HG03045 (cell line): ENCODE data around the gene C19orf73.
"Not testable (repeated sequence)": the region's sequence is repeated elsewhere in the genome, so short reads cannot be mapped to it uniquely, and the experiment has no call there.

Source experiments
- ATAC-seq: cut with Tn5 transposase; IDR thresholded peaks from one replicate; pipeline ENCODE4 v1.9.1; 2021; ENCODE audit warnings: mild to moderate bottlenecking, moderate library complexity; ENCODE audit not compliant: unreplicated experiment

C19orf73 gene

DNA sequence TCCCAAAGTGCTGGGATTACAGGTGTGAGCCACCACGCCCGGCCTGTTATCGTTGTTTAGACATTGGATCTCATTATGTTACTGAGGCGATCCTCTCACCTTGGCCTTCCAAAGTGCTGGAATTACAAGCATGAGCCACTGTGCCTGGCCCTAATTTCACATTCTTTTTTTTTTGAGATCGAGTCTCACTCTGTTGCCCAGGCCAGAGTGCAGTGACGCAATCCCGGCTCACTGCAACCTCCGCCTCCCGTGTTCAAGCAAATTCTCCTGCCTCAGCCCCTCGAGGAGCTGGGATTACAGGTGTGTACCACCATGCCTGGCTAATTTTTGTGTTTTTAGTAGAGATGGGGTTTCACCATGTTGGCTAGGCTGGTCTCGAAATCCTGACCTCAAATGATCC is 4.3 kb upstream of the C19orf73 start:
- not testable (repeated sequence) for ATAC-seq

DNA sequence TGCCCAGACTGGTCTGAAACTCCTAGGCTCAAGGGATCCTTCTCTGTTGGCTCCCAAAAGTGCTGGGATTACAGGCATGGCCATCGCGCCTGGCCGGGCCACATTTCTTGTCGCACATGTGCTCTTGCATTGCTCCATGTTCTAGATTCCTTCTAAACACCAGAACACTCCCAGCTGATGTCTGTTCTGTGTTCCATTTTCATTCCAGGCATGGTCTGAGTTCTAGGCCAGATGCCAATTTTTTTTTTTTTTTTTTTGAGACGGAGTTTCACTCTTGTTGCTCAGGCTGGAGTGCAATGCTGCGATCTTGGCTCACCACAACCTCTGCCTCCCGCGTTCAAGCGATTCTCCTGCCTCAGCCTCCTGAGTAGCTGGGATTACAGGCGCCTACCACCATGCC is 2.9 kb upstream of the C19orf73 start:
- ATAC-seq, result not testable (repeated sequence)

DNA sequence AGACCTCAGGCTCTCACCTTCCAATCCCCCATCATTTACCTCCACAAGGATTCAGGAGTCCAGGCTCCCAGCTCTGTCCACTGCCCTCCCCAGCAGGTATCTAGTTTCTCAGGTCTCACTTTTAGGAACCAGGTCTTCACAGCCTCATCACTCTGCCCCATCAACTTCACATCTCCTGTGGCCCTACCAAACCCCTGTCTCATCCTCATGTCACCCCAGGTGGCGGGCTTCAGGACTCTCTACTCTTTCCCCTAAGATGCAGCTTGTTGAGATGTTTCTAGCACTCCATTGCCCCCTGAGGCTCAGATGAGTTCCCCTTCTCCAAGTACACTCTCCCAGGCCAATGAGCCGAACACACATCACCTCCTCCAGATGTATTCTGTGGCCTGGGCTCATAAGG is 1.9 kb upstream of the C19orf73 start:
- ATAC-seq, result no peak

GRCh38 chr19:49120325-49120683 is 1.4 kb upstream of the C19orf73 start:
- no peak for ATAC-seq

GRCh38 chr19:49119411-49120324 is 725 bp upstream of the C19orf73 start, which contains the start of gene PPFIA3:
PPFIA3 (plus strand) TSS chr19:49119544; CDS start chr19:49127874, 8,330 bp downstream.
- no peak for ATAC-seq

DNA sequence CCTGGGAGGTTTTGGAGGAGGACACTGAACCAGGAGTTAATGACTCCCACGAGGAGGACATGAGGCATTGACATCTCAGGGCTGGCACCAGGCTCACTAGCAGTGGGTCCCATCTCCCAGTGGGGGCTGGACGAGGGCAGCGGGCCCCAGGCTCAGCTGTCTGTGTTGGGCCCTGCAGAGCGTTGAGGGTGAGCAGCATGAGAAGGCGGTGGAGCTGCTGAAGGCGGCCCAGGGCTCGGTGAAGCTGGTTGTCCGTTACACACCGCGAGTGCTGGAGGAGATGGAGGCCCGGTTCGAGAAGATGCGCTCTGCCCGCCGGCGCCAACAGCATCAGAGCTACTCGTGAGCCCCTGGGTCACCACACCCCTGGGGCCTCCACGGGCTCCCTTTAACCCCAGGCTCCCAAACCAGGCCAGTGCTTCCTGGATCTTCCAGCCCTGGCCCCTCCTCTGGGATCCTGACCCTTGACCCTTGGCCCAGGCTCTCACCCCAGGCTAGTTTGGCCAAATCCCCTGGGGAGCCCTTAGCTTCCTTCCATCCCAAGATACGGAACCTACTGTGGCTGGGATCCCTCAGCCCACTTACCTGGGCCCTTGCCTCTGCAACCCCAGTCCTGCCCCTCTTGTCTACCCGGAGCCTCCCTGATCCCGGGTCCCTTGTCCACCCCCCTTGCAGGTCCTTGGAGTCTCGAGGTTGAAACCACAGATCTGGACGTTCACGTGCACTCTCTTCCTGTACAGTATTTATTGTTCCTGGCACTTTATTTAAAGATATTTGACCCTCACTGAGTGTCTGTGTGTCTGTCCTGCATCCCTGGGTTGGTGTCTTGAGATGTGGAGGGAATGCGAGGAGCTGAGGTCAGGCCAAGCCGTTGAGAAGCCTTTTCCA is 1.0 kb downstream of the C19orf73 start:
- no peak for ATAC-seq

- ATAC-seq, result no peak
These were observed 2.4 kb downstream of the C19orf73 start for GRCh38 chr19:49116544-49116943.

DNA sequence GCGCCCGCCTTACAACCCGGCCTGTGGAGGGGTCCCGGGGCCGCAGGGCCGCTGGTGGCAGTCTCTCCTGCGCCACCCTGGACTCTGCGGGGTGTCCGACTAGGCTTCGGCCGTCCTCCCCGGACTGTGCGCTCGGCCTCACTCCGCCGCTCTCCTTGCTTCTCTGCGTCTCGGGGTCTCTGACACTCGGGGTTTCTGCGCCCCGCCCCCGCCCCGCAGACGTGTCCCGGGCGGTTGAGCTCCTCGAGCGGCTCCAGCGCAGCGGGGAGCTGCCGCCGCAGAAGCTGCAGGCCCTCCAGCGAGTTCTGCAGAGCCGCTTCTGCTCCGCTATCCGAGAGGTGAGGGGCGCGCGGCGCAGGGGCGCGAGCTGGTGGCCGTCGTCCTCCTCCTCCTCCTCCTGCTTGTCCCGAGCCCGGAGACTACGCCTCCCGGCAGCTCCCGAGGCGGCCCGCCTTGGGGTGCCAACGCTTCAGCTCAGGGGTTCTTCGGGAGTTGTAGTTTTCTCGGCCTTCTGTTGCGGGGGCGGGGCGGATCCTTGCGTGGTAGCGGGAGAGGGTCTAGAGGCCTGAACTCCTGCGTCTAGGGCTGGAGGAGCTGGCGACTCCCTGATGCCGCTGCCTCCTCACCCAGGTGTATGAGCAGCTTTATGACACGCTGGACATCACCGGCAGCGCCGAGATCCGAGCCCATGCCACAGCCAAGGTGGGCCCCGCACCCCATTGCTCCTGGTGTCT is 4.1 kb downstream of the C19orf73 start:
- ATAC-seq, result no peak

- peak; percentile 42 for ATAC-seq
These were observed 4.9 kb downstream of the C19orf73 start, which contains the start of gene LIN7B for GRCh38 chr19:49113762-49114629. LIN7B (plus strand) TSS chr19:49114370; CDS start chr19:49114405, 35 bp downstream.

- no peak for ATAC-seq
These were observed 7.5 kb downstream of the C19orf73 start for GRCh38 chr19:49111218-49111998.

- no peak for ATAC-seq
These were observed 8.4 kb downstream of the C19orf73 start for GRCh38 chr19:49110567-49110966.

GRCh38 chr19:49109569-49110233 is 9.2 kb downstream of the C19orf73 start:
- ATAC-seq, result no peak

- ATAC-seq, result no peak
These were observed 9.9 kb downstream of the C19orf73 start for GRCh38 chr19:49109051-49109450.

GRCh38 chr19:49107625-49108459 is 11.1 kb downstream of the C19orf73 start:
- ATAC-seq, result no peak

DNA sequence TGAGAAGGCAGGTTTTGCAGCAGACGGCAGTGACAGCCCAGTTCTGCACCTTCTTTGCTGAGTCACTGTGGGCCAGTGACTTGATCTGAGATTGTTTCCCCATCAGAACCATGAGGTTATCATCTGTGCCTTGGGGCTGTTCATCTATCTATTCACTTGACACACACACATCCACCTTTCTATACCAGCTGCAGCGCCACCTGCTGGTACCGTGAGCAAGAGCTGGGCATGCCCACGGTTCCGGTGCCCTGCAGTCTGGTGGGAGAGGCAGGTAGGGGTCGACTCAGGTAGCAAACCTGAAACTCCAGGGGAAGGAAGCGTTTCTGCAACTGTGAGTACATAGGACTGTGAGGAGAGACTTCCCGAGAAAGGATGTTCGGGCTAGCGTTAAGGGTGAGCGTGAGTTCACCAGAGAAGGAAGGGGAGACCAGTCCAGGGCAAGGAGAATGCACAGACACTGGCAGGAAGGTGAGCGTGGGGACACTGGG is 12.3 kb downstream of the C19orf73 start:
- no peak for ATAC-seq

- no peak for ATAC-seq
These were observed 14.6 kb downstream of the C19orf73 start for GRCh38 chr19:49104229-49104864.
